NB4 (cell line): ENCODE results near the gene PNPO.

Source experiments
- POLR2A ChIP-seq: IDR thresholded peaks from 2 replicates; pipeline ENCODE4 v1.6.1; 2011; ENCODE audit warnings: mild to moderate bottlenecking; ENCODE audit not compliant: insufficient read length; ENCODE audit errors: extremely low read depth
- TF ChIP-seq, protein P1 (sequence below): IDR thresholded peaks from one replicate; pipeline ENCODE4 v1.5.1; 2012; ENCODE audit warnings: low read depth, low read length

DNA sequence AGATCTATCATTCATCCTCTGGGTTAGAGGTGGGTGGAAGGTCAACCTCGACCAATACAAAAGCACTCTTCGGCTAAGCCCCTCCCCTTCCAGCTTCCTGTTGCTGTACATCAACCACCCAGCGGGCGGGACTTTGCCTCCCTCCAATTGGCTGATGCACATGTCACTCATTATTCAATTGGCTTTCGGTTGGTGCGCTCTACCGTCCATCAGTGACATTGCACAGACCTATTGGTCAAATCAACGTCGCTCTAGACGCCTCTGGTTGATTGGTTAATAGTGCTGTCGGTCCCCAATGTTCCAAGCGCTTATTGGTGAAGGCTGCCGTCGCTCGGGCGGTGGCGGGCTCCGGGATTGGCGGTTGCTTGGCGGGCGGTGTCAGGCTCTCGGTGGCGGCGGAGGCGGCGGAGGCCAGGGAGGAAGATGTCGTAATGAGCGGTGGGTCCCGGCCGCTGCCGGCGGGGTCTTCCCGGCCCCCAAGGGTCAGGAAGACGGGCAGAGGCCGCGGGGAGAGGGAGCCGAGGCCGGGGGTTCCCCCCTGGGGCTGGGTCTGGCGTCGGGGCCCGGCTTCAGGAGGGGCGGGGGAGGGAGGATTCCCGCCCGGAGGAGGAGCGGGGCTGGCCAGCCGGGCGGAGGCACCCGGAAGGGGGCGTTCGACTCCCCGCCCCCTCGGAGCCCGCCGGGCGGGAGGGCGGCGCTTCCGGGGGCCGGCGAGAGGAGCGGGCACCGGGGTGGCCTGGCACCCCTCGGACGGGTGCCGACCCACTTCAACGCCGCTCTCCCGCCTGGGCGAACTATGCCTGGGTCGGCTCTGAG, 45.3 kb upstream of the PNPO start, which contains the start of gene SP2:
- TF ChIP-seq, protein P1, sequence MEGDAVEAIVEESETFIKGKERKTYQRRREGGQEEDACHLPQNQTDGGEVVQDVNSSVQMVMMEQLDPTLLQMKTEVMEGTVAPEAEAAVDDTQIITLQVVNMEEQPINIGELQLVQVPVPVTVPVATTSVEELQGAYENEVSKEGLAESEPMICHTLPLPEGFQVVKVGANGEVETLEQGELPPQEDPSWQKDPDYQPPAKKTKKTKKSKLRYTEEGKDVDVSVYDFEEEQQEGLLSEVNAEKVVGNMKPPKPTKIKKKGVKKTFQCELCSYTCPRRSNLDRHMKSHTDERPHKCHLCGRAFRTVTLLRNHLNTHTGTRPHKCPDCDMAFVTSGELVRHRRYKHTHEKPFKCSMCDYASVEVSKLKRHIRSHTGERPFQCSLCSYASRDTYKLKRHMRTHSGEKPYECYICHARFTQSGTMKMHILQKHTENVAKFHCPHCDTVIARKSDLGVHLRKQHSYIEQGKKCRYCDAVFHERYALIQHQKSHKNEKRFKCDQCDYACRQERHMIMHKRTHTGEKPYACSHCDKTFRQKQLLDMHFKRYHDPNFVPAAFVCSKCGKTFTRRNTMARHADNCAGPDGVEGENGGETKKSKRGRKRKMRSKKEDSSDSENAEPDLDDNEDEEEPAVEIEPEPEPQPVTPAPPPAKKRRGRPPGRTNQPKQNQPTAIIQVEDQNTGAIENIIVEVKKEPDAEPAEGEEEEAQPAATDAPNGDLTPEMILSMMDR, result no peak
- peak; percentile 75 for TF ChIP-seq POLR2A
